ENCODE measurements around the gene CDKN1C. TPM values are rescaled to one million over a fixed set of nuclear protein-coding genes. Genes with fewer than 3 reads are reported as not detected.

The CDKN1C gene
- polyA plus RNA-seq, 1 donor from 2014 or later: 36.7 TPM

DNA sequence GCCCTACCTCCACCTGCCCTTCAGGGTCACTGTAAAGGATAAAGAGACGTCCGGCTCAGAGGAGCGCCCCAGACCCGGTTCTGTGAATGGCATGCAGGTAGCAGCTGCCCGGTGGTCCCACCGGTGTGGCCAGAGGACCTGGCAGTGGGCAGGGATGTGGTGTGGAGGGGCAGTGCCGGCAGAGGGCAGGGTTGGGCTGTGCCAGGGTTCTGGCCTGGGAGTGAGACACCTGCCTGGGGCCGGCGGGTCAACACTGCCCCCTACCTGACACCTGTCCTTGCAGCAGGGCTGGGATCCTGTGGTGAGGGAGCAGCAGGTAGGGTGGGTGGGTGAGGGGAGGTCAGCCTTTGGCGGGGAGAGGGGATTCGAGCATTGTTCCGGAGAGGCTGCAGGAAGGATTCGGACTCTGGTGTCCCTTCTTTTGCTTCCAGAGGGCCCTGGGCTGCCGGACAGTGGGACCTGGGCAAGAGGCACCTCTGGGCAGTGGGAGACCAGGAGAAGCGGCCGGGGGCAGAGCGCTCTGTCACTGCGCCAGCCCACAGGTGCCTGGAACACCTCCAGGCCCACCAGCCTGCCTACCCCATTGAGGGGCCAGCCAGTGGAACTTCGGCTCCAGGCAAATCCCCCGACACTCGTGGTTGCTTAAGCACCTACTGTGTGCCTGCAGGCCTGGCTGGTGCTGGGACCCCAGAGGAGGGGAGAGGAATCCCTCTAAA lies 45.3 kb upstream of the CDKN1C start:
- Histone ChIP-seq H3K9ac (ENCODE audit: low read length) (no peak overlapping the region), H3K36me3 (ENCODE audit: insufficient read depth, low read length) (no peaks in the 10 kb centered on the region), H3K79me2 (replicated peaks; ENCODE audit: insufficient read depth, low read length) (no peaks in the 10 kb centered on the region), H3K27me3 (ENCODE audit: insufficient read depth, low read depth, low read length) (peaks cover 54% of the 10 kb centered on the region), H3K27ac (ENCODE audit: low read length) (no peak overlapping the region), H3K4me2 (ENCODE audit: low read length) (no peak overlapping the region), H3K4me3 (ENCODE audit: low read length) (no peak overlapping the region), H3K9me3 (ENCODE audit: low read length) (no peaks in the 10 kb centered on the region), H4K20me1 (ENCODE audit: insufficient read depth) (no peaks in the 10 kb centered on the region), H3F3A (ENCODE audit: insufficient read depth, low read length, poor library complexity, severe bottlenecking) (no peaks in the 10 kb centered on the region), H3K9me2 (ENCODE audit: insufficient read depth, low read length) (no peaks in the 10 kb centered on the region), H2AFZ (ENCODE audit: low read depth, low read length) (no peak overlapping the region)
- TF ChIP-seq, protein P1, sequence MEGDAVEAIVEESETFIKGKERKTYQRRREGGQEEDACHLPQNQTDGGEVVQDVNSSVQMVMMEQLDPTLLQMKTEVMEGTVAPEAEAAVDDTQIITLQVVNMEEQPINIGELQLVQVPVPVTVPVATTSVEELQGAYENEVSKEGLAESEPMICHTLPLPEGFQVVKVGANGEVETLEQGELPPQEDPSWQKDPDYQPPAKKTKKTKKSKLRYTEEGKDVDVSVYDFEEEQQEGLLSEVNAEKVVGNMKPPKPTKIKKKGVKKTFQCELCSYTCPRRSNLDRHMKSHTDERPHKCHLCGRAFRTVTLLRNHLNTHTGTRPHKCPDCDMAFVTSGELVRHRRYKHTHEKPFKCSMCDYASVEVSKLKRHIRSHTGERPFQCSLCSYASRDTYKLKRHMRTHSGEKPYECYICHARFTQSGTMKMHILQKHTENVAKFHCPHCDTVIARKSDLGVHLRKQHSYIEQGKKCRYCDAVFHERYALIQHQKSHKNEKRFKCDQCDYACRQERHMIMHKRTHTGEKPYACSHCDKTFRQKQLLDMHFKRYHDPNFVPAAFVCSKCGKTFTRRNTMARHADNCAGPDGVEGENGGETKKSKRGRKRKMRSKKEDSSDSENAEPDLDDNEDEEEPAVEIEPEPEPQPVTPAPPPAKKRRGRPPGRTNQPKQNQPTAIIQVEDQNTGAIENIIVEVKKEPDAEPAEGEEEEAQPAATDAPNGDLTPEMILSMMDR (IDR thresholded peaks at IDR 0.05; ENCODE audit: poor library complexity, severe bottlenecking): no peak

DNA sequence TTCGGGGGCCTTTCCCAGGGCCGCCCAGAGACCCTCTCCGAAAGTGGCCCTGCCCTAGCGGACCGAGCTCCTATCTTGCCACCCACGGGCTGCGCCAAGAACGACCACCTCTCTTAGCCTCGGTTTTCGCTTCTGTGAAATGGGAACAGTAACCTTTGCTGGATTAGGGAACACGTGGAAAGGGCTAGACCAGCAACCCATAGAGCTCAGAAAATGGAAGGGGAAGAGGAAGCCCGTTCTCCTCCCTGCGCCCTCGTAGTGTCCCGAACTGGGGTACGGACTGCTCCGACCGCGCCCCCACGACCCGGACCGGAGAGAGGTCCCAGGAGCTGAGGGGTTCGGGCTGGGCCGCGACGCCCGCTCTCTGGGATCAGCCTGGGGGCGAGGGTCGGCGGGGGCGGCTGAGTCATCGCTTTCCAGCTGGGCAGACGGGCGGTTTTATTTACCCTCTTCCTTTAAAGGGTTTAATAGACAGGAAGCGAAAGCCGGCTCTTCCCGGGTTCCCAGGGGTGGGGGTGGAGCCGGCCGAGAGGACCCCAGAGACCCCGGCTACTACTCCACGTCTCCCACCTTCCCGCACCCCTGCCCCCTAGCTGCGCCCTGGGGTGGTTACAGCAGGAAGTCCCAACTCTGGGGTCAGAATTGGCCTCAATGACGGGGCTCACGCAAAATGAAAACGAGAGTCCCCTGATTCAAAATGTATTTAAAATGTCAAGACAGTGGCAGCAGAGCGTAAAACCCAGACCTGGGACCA lies 44.6 kb upstream of the CDKN1C start:
- peaks cover 54% of the 10 kb centered on the region for H3K27me3 ChIP-seq (ENCODE audit: insufficient read depth, low read depth, low read length)
- no peak overlapping the region for H3K27ac ChIP-seq (ENCODE audit: low read length)
- H3K9me3 ChIP-seq (ENCODE audit: low read length): no peaks in the 10 kb centered on the region
- no peak for TF ChIP-seq MXI1 (conservative IDR thresholded peaks at IDR 0.05; ENCODE audit: poor library complexity, severe bottlenecking)
- TF ChIP-seq, protein P1 (IDR thresholded peaks at IDR 0.05; ENCODE audit: poor library complexity, severe bottlenecking): peak; percentile 37
- TF ChIP-seq SMC3 (conservative IDR thresholded peaks at IDR 0.05; ENCODE audit: poor library complexity): no peak
- TF ChIP-seq EP300 (conservative IDR thresholded peaks at IDR 0.05; ENCODE audit: poor library complexity, severe bottlenecking): no peak
- no peak for TF ChIP-seq POLR2AphosphoS5 (IDR thresholded peaks at IDR 0.05)
- no peaks in the 10 kb centered on the region for H3F3A ChIP-seq (ENCODE audit: insufficient read depth, low read length, poor library complexity, severe bottlenecking)
- H3K79me2 ChIP-seq (replicated peaks; ENCODE audit: insufficient read depth, low read length): no peaks in the 10 kb centered on the region
- H3K36me3 ChIP-seq (ENCODE audit: insufficient read depth, low read length): no peaks in the 10 kb centered on the region
- no peak overlapping the region for H3K4me2 ChIP-seq (ENCODE audit: low read length)
- no peak overlapping the region for H3K4me3 ChIP-seq (ENCODE audit: low read length)
- no peak overlapping the region for H2AFZ ChIP-seq (ENCODE audit: low read depth, low read length)
- no peak overlapping the region for H3K9ac ChIP-seq (ENCODE audit: low read length)
- H4K20me1 ChIP-seq (ENCODE audit: insufficient read depth): no peaks in the 10 kb centered on the region
- H3K9me2 ChIP-seq (ENCODE audit: insufficient read depth, low read length): no peaks in the 10 kb centered on the region

DNA sequence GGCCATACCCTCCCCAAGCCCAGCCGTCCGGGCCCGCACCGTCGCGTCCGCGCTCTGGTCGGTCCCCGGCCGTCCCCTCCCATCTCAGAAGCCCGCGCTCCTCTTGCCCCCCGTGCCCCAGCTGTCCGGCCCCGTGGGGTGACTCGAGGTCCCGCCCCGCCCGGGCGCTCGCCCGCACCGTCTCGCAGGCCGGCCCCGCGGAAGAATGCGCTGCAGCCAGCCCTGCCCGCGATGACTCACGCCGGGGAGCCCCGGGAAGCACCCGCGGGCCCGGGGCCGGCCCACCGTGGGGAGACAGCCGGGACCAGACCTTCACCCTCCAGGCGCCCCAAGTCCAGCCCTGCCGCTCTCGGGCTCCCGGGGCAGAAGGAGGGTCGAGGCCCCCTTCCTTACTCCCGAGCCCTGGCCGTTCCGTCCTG lies 44.0 kb upstream of the CDKN1C start:
- no peak overlapping the region for H2AFZ ChIP-seq (ENCODE audit: low read depth, low read length)
- H3K9ac ChIP-seq (ENCODE audit: low read length): no peak overlapping the region
- peaks cover 54% of the 10 kb centered on the region for H3K27me3 ChIP-seq (ENCODE audit: insufficient read depth, low read depth, low read length)

More for the DNA sequence above, 44.0 kb upstream of the CDKN1C start:
- no peak overlapping the region for H3K4me3 ChIP-seq (ENCODE audit: low read length)
- TF ChIP-seq SMC3 (conservative IDR thresholded peaks at IDR 0.05; ENCODE audit: poor library complexity) (no peak), MXI1 (conservative IDR thresholded peaks at IDR 0.05; ENCODE audit: poor library complexity, severe bottlenecking) (no peak), RAD21 (conservative IDR thresholded peaks at IDR 0.05) (no peak), EP300 (conservative IDR thresholded peaks at IDR 0.05; ENCODE audit: poor library complexity, severe bottlenecking) (no peak), TAF1 (IDR thresholded peaks at IDR 0.05; ENCODE audit: low read depth) (no peak), POLR2AphosphoS5 (IDR thresholded peaks at IDR 0.05) (no peak), EZH2 (IDR thresholded peaks at IDR 0.05; ENCODE audit: borderline replicate concordance, insufficient read depth, low read length, poor library complexity, severe bottlenecking) (no peak)
- TF ChIP-seq, protein P1 (IDR thresholded peaks at IDR 0.05; ENCODE audit: poor library complexity, severe bottlenecking): no peak
- TF ChIP-seq, protein P2, sequence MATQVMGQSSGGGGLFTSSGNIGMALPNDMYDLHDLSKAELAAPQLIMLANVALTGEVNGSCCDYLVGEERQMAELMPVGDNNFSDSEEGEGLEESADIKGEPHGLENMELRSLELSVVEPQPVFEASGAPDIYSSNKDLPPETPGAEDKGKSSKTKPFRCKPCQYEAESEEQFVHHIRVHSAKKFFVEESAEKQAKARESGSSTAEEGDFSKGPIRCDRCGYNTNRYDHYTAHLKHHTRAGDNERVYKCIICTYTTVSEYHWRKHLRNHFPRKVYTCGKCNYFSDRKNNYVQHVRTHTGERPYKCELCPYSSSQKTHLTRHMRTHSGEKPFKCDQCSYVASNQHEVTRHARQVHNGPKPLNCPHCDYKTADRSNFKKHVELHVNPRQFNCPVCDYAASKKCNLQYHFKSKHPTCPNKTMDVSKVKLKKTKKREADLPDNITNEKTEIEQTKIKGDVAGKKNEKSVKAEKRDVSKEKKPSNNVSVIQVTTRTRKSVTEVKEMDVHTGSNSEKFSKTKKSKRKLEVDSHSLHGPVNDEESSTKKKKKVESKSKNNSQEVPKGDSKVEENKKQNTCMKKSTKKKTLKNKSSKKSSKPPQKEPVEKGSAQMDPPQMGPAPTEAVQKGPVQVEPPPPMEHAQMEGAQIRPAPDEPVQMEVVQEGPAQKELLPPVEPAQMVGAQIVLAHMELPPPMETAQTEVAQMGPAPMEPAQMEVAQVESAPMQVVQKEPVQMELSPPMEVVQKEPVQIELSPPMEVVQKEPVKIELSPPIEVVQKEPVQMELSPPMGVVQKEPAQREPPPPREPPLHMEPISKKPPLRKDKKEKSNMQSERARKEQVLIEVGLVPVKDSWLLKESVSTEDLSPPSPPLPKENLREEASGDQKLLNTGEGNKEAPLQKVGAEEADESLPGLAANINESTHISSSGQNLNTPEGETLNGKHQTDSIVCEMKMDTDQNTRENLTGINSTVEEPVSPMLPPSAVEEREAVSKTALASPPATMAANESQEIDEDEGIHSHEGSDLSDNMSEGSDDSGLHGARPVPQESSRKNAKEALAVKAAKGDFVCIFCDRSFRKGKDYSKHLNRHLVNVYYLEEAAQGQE (IDR thresholded peaks at IDR 0.05; ENCODE audit: borderline replicate concordance): no peak
- no peaks in the 10 kb centered on the region for H3K9me2 ChIP-seq (ENCODE audit: insufficient read depth, low read length)
- H3K9me3 ChIP-seq (ENCODE audit: low read length): no peaks in the 10 kb centered on the region
- H3K79me2 ChIP-seq (replicated peaks; ENCODE audit: insufficient read depth, low read length): no peaks in the 10 kb centered on the region
- H3K4me2 ChIP-seq (ENCODE audit: low read length): no peak overlapping the region
- no peak overlapping the region for H3K27ac ChIP-seq (ENCODE audit: low read length)
- no peaks in the 10 kb centered on the region for H4K20me1 ChIP-seq (ENCODE audit: insufficient read depth)
- H3F3A ChIP-seq (ENCODE audit: insufficient read depth, low read length, poor library complexity, severe bottlenecking): no peaks in the 10 kb centered on the region
- no peaks in the 10 kb centered on the region for H3K36me3 ChIP-seq (ENCODE audit: insufficient read depth, low read length)

Data from neural cell (in vitro differentiated cells).